Neural cell (in vitro differentiated cells): ENCODE measurements around the gene MED12. TPM values are rescaled to one million over a fixed set of nuclear protein-coding genes. Genes with fewer than 3 reads are reported as not detected.

Experiments
- H2AFZ ChIP-seq: fragments of 200-600, 300-800 bp; sonication (generic), shearing (Covaris generic); 2 replicates; pipeline ENCODE4 v1.6.0; 2014; ENCODE audit warnings: low read depth, mild to moderate bottlenecking, antibody characterized with exemption, low read length, moderate library complexity
- H3F3A ChIP-seq: fragments of 200-600 bp; shearing (Covaris generic); 2 replicates; pipeline ENCODE4 v1.6.1; 2016; ENCODE audit warnings: mild to moderate bottlenecking, moderate library complexity, mixed read lengths, antibody characterized with exemption, low read length; ENCODE audit not compliant: insufficient read depth, poor library complexity, severe bottlenecking
- H3K27ac ChIP-seq: fragments of 200-600, 300-800 bp; sonication (generic), shearing (Covaris generic); 2 replicates; pipeline ENCODE4 v1.5.1; 2014; ENCODE audit warnings: mild to moderate bottlenecking, low read length, moderate library complexity
- H3K27me3 ChIP-seq: fragments of 300-800, 200-600 bp; sonication (generic), shearing (Covaris generic); 2 replicates; pipeline ENCODE4 v1.6.0; 2014; ENCODE audit warnings: mild to moderate bottlenecking, low read depth, low read length, moderate library complexity; ENCODE audit not compliant: insufficient read depth
- H3K36me3 ChIP-seq: fragments of 300-800, 200-600 bp; sonication (generic), shearing (Covaris generic); 2 replicates; pipeline ENCODE4 v1.5.1; 2014; ENCODE audit warnings: mild to moderate bottlenecking, antibody characterized with exemption, low read length, moderate library complexity; ENCODE audit not compliant: insufficient read depth
- H3K4me2 ChIP-seq: fragments of 300-800, 200-600 bp; sonication (generic), shearing (Covaris generic); 2 replicates; pipeline ENCODE4 v1.6.0; 2014; ENCODE audit warnings: mild to moderate bottlenecking, low read length
- H3K4me3 ChIP-seq: fragments of 300-800, 200-600 bp; sonication (generic), shearing (Covaris generic); 2 replicates; pipeline ENCODE4 v1.5.1; 2014; ENCODE audit warnings: mild to moderate bottlenecking, low read length, moderate library complexity
- H3K79me2 ChIP-seq: fragments of 200-600 bp; shearing (Covaris generic); replicated peaks from 2 replicates; pipeline ENCODE4 v1.6.0; 2014; ENCODE audit warnings: mild to moderate bottlenecking, low read length, moderate library complexity; ENCODE audit not compliant: insufficient read depth
- H3K9ac ChIP-seq: fragments of 300-800, 200-600 bp; sonication (generic), shearing (Covaris generic); 2 replicates; pipeline ENCODE4 v1.6.1; 2016; ENCODE audit warnings: mild to moderate bottlenecking, low read length, mixed read lengths
- H3K9me2 ChIP-seq: fragments of 200-600 bp; shearing (Covaris generic); 2 replicates; pipeline ENCODE4 v1.6.1; 2016; ENCODE audit warnings: mild to moderate bottlenecking, low read length, mixed read lengths; ENCODE audit not compliant: insufficient read depth
- H3K9me3 ChIP-seq: fragments of 200-600, 300-800 bp; sonication (generic), shearing (Covaris generic); 2 replicates; pipeline ENCODE4 v1.6.1; 2016; ENCODE audit warnings: mild to moderate bottlenecking, mixed run types, low read length, moderate library complexity, mixed read lengths
- H4K20me1 ChIP-seq: fragments of 200-600 bp; shearing (Covaris generic); 2 replicates; pipeline ENCODE4 v1.6.1; 2016; ENCODE audit warnings: mild to moderate bottlenecking, mixed run types; ENCODE audit not compliant: insufficient read depth
- CTCF ChIP-seq: fragments of 450-650 bp; IDR thresholded peaks from 2 replicates; pipeline ENCODE4 v1.5.1; 2014; ENCODE audit warnings: antibody characterized with exemption, mild to moderate bottlenecking, moderate library complexity; ENCODE audit not compliant: poor library complexity, severe bottlenecking
- EP300 ChIP-seq: fragments of 450-650 bp; conservative IDR thresholded peaks from 2 replicates; pipeline ENCODE4 v1.6.1; 2014; ENCODE audit warnings: antibody characterized with exemption, mild to moderate bottlenecking, moderate library complexity; ENCODE audit not compliant: poor library complexity, severe bottlenecking
- EZH2 ChIP-seq: fragments of 200-600, 300-800 bp; shearing (Covaris generic), sonication (generic); IDR thresholded peaks from 2 replicates; pipeline ENCODE4 v1.6.1; 2014; ENCODE audit warnings: antibody characterized with exemption, low read length, borderline replicate concordance, mild to moderate bottlenecking; ENCODE audit not compliant: insufficient read depth, poor library complexity, severe bottlenecking
- MXI1 ChIP-seq: fragments of 450-650 bp; conservative IDR thresholded peaks from 2 replicates; pipeline ENCODE4 v1.6.1; 2014; ENCODE audit warnings: antibody characterized with exemption, mild to moderate bottlenecking; ENCODE audit not compliant: poor library complexity, severe bottlenecking
- POLR2AphosphoS5 ChIP-seq: IDR thresholded peaks from 2 replicates; pipeline ENCODE4 v1.6.1; 2012
- RAD21 ChIP-seq: fragments of 450-650 bp; conservative IDR thresholded peaks from 2 replicates; pipeline ENCODE4 v1.6.1; 2014; ENCODE audit warnings: antibody characterized with exemption, mild to moderate bottlenecking, moderate library complexity
- REST ChIP-seq: IDR thresholded peaks from 2 replicates; pipeline ENCODE4 v1.6.1; 2012; ENCODE audit warnings: borderline replicate concordance
- SMC3 ChIP-seq: fragments of 450-650 bp; conservative IDR thresholded peaks from 2 replicates; pipeline ENCODE4 v1.6.1; 2014; ENCODE audit warnings: antibody characterized with exemption, mild to moderate bottlenecking, moderate library complexity; ENCODE audit not compliant: poor library complexity
- TAF1 ChIP-seq: IDR thresholded peaks from 2 replicates; pipeline ENCODE4 v1.6.1; 2012; ENCODE audit warnings: low read depth
- polyA plus RNA-seq: library from polyadenylated mRNA; depleted of rRNA; stranded (reverse); fragments of >200 nt; gene quantifications from 2 replicates; pipeline ENCODE4 v1.2.3, GENCODE V29; 2014

MED12 gene
- polyA plus RNA-seq, 1 donor from 2014 or later = 5.6 TPM

DNA sequence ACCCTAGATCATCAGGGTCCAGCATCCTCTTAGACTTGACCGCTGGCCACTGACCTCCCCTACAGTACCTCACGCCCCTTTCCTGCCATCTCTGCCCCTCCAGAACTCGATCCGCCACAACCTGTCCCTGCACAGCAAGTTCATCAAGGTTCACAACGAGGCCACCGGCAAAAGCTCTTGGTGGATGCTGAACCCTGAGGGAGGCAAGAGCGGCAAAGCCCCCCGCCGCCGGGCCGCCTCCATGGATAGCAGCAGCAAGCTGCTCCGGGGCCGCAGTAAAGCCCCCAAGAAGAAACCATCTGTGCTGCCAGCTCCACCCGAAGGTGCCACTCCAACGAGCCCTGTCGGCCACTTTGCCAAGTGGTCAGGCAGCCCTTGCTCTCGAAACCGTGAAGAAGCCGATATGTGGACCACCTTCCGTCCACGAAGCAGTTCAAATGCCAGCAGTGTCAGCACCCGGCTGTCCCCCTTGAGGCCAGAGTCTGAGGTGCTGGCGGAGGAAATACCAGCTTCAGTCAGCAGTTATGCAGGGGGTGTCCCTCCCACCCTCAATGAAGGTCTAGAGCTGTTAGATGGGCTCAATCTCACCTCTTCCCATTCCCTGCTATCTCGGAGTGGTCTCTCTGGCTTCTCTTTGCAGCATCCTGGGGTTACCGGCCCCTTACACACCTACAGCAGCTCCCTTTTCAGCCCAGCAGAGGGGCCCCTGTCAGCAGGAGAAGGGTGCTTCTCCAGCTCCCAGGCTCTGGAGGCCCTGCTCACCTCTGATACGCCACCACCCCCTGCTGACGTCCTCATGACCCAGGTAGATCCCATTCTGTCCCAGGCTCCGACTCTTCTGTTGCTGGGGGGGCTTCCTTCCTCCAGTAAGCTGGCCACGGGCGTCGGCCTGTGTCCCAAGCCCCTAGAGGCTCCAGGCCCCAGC is 17.6 kb upstream of the MED12 start:
- Histone ChIP-seq H3K9ac (no peak overlapping the region), H3K4me2 (no peak overlapping the region), H3K27ac (no peak overlapping the region), H3K4me3 (no peak overlapping the region), H4K20me1 (no peaks in the 10 kb centered on the region), H3K27me3 (peaks cover 7% of the 10 kb centered on the region), H2AFZ (no peak overlapping the region), H3K9me2 (no peaks in the 10 kb centered on the region), H3F3A (no peaks in the 10 kb centered on the region), H3K79me2 (no peaks in the 10 kb centered on the region), H3K36me3 (no peaks in the 10 kb centered on the region), H3K9me3 (no peaks in the 10 kb centered on the region)
- TF ChIP-seq CTCF (no peak), TAF1 (no peak), SMC3 (no peak), REST (no peak), EP300 (no peak)

DNA sequence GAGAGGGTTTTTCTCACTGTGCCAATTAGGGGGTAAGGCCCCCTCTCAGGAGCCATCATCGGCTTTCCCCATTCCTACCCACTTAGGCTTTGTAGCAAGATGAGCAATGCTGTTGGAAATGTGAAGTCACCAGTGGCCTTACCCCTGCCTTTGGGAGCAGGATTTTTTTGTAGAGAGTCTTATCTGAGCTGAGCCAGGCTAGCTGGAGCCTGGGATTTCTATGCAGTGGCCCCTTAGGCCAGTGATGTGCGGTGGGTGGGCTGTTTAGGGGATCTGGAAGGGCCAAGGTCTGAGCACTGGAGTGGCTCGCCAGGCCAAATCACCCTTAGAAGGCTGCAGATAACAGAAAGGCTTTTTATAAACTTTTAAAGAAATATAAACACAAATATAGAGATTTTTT is 16.1 kb upstream of the MED12 start:
- Histone ChIP-seq H3K27me3 (no peaks in the 10 kb centered on the region), H2AFZ (no peak overlapping the region), H3K9ac (no peak overlapping the region), H3K79me2 (no peaks in the 10 kb centered on the region), H3K9me3 (no peaks in the 10 kb centered on the region), H4K20me1 (no peaks in the 10 kb centered on the region), H3K27ac (no peak overlapping the region), H3K4me3 (no peak overlapping the region), H3K36me3 (no peaks in the 10 kb centered on the region), H3K9me2 (no peaks in the 10 kb centered on the region), H3F3A (no peaks in the 10 kb centered on the region), H3K4me2 (no peak overlapping the region)
- no peak for TF ChIP-seq EP300
- no peak for TF ChIP-seq EZH2
- no peak for TF ChIP-seq TAF1
- no peak for TF ChIP-seq REST
- TF ChIP-seq POLR2AphosphoS5 = no peak
- no peak for TF ChIP-seq CTCF
- no peak for TF ChIP-seq SMC3
- TF ChIP-seq MXI1 = no peak
- TF ChIP-seq RAD21 = no peak
